ENCODE measurements around the gene TRMT1.

- TF ChIP-seq, protein P1, sequence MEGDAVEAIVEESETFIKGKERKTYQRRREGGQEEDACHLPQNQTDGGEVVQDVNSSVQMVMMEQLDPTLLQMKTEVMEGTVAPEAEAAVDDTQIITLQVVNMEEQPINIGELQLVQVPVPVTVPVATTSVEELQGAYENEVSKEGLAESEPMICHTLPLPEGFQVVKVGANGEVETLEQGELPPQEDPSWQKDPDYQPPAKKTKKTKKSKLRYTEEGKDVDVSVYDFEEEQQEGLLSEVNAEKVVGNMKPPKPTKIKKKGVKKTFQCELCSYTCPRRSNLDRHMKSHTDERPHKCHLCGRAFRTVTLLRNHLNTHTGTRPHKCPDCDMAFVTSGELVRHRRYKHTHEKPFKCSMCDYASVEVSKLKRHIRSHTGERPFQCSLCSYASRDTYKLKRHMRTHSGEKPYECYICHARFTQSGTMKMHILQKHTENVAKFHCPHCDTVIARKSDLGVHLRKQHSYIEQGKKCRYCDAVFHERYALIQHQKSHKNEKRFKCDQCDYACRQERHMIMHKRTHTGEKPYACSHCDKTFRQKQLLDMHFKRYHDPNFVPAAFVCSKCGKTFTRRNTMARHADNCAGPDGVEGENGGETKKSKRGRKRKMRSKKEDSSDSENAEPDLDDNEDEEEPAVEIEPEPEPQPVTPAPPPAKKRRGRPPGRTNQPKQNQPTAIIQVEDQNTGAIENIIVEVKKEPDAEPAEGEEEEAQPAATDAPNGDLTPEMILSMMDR (IDR thresholded peaks at IDR 0.05; ENCODE audit: borderline replicate concordance, extremely low read depth, low read length, poor library complexity, severe bottlenecking): no peak
- TF ChIP-seq EZH2 (IDR thresholded peaks at IDR 0.05; ENCODE audit: borderline replicate concordance, low read depth, low read length, severe bottlenecking): no peak
These were observed 42.2 kb downstream of the TRMT1 start for GRCh38 chr19:13074378-13074777.

All from DND-41 (cell line).